ENCODE results near the gene SH3PXD2B.

GRCh38 chr5:172491481-172491880 is 37.2 kb upstream of the SH3PXD2B start:
- TF ChIP-seq RAD21 (IDR thresholded peaks at IDR 0.05; ENCODE audit: low read depth) (no peak), TEAD4 (IDR thresholded peaks at IDR 0.05) (no peak), CREB1 (IDR thresholded peaks at IDR 0.05; ENCODE audit: low read depth) (no peak), TCF12 (IDR thresholded peaks at IDR 0.05; ENCODE audit: low read depth) (no peak), YY1 (IDR thresholded peaks at IDR 0.05; ENCODE audit: low read depth) (no peak), FOXM1 (IDR thresholded peaks at IDR 0.05; ENCODE audit: borderline replicate concordance, low read depth) (no peak), CEBPB (IDR thresholded peaks at IDR 0.05) (no peak)
- TF ChIP-seq, protein P1, sequence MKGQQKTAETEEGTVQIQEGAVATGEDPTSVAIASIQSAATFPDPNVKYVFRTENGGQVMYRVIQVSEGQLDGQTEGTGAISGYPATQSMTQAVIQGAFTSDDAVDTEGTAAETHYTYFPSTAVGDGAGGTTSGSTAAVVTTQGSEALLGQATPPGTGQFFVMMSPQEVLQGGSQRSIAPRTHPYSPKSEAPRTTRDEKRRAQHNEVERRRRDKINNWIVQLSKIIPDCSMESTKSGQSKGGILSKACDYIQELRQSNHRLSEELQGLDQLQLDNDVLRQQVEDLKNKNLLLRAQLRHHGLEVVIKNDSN (IDR thresholded peaks at IDR 0.05): no peak
- TF ChIP-seq, protein P2, sequence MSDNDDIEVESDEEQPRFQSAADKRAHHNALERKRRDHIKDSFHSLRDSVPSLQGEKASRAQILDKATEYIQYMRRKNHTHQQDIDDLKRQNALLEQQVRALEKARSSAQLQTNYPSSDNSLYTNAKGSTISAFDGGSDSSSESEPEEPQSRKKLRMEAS (IDR thresholded peaks at IDR 0.05): no peak
